NB4 (cell line): ENCODE data around the gene NRP2.

Source experiments
- DNase-seq: peaks from one replicate; pipeline ENCODE4 v3.0.0; 2010; ENCODE audit warnings: low read depth
- H3K4me3 ChIP-seq: one replicate; pipeline ENCODE4 v1.5.1; 2011; ENCODE audit warnings: mild to moderate bottlenecking, low read depth, low read length, moderate library complexity
- MYC ChIP-seq: IDR thresholded peaks from 2 replicates; pipeline ENCODE4 v1.6.1; 2011; ENCODE audit warnings: low read depth, low read length
- POLR2A ChIP-seq: IDR thresholded peaks from 2 replicates; pipeline ENCODE4 v1.6.1; 2011; ENCODE audit warnings: mild to moderate bottlenecking; ENCODE audit not compliant: insufficient read length; ENCODE audit errors: extremely low read depth
- TF ChIP-seq, protein P1 (sequence below): IDR thresholded peaks from 2 replicates; pipeline ENCODE4 v1.6.1; 2011; ENCODE audit warnings: low read depth, low read length
- TF ChIP-seq, protein P2 (sequence below): IDR thresholded peaks from one replicate; pipeline ENCODE4 v1.5.1; 2012; ENCODE audit warnings: low read depth, low read length

The NRP2 gene

DNA sequence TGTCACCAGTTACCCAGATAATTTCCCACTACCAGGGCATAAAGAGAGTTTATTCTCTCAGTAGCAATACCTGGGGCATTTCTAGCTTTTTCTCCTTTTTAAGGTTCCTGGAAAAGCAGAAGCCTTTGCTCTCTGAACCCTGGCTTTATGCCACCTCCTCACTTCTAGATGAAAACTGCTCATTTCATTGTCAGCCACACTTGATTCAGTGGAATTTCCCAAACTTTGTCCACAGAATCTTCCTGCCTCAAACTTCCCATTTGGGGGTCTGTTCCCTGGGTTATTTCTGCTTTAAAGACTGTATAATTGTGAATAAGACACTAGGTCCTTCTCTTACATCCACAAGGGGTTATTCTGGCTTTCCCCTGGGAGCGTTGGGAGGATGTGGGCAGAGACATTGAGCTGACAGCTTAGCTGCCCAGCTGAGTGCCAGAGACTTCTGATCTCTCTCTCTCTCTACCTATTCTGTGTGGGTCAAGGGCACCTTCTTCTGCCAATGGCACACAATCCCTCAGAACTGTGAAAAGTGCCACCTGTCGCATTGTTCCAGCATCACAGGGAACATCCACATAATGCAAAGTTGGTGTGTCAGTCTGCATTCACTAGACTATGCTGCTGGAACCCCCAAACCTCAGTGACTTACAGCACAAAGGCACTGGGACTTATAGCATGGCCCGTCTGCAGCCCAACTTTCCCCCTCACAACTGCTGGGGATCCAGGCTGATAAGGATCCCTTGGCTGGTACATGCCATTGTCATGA lies 19.9 kb upstream of the NRP2 start:
- no peak overlapping the region for H3K4me3 ChIP-seq
- TF ChIP-seq, protein P1, sequence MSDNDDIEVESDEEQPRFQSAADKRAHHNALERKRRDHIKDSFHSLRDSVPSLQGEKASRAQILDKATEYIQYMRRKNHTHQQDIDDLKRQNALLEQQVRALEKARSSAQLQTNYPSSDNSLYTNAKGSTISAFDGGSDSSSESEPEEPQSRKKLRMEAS: no peak
- TF ChIP-seq MYC: no peak
- TF ChIP-seq POLR2A: no peak
- TF ChIP-seq, protein P2, sequence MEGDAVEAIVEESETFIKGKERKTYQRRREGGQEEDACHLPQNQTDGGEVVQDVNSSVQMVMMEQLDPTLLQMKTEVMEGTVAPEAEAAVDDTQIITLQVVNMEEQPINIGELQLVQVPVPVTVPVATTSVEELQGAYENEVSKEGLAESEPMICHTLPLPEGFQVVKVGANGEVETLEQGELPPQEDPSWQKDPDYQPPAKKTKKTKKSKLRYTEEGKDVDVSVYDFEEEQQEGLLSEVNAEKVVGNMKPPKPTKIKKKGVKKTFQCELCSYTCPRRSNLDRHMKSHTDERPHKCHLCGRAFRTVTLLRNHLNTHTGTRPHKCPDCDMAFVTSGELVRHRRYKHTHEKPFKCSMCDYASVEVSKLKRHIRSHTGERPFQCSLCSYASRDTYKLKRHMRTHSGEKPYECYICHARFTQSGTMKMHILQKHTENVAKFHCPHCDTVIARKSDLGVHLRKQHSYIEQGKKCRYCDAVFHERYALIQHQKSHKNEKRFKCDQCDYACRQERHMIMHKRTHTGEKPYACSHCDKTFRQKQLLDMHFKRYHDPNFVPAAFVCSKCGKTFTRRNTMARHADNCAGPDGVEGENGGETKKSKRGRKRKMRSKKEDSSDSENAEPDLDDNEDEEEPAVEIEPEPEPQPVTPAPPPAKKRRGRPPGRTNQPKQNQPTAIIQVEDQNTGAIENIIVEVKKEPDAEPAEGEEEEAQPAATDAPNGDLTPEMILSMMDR: no peak
- peak; percentile 38 for DNase-seq

DNA sequence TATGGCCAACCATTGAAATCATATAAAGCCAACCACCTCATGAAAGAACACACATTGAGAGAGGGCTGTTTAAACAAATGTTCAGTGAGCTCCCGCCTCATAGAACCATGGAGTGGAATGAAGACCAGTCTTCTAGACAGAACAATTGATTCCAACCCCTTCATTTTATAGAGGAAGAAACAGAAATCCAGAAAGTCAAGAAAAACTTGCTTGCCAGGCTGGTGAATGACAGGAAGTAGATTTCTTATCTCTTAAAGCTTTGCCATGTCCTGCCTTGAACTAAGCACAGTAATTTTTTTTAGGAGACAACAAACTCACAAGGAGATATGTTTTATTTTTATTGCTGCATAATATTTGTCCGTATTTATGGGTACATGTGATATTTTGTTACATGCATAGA lies 16.5 kb upstream of the NRP2 start:
- TF ChIP-seq MYC (no peak), POLR2A (no peak)
- TF ChIP-seq, protein P2: no peak
- TF ChIP-seq, protein P1: no peak
- no peak overlapping the region for H3K4me3 ChIP-seq
- no peak for DNase-seq

GRCh38 chr2:205670292-205670691 lies 12.0 kb upstream of the NRP2 start:
- DNase-seq: no peak
- TF ChIP-seq, protein P2: no peak
- TF ChIP-seq POLR2A (no peak), MYC (no peak)
- TF ChIP-seq, protein P1: no peak
- H3K4me3 ChIP-seq: no peak overlapping the region

DNA sequence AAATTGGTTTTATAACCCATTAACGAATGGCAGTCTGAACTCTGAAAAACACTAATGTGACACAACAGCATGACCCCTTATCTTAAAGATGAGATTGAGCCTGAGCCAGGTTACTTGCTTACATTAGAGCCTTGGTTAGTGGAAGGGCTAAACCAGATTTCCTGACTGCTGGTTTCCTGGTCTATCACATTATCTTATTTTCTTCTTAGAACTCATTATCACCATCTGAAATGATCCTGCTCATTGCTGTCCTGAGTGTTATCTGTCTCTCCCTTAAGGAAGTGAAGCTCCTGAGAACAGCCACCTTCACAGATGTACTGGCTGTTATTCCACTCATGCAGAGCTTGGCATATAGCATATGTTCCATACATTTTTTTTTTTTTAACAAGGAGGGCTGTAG lies 9.0 kb upstream of the NRP2 start:
- TF ChIP-seq POLR2A (no peak), MYC (no peak)
- TF ChIP-seq, protein P1: no peak
- TF ChIP-seq, protein P2: no peak
- no peak for DNase-seq

GRCh38 chr2:205675861-205676516 lies 6.3 kb upstream of the NRP2 start:
- H3K4me3 ChIP-seq: no peak overlapping the region

More for the DNA sequence above, 9.0 kb upstream of the NRP2 start:
- no peak overlapping the region for H3K4me3 ChIP-seq

More at GRCh38 chr2:205675861-205676516, 6.3 kb upstream of the NRP2 start:
- TF ChIP-seq, protein P1: no peak
- TF ChIP-seq, protein P2: peak; percentile 75
- peak; percentile 50 for DNase-seq
